Gastrocnemius medialis (tissue), 4 donors: Measurements from ENCODE around the gene STAP1. TPM values are rescaled to one million over a fixed set of nuclear protein-coding genes. Genes with fewer than 3 reads are reported as not detected.

ENCODE experiments used
- ATAC-seq, 2 donors: fragments of 150-250 bp; one replicate each; pipeline ENCODE4 v1.9.1; 2016
- DNase-seq, 2 donors: peaks; one replicate each; pipeline ENCODE4 v3.0.0-alpha.2; 2019
- H3K27ac ChIP-seq, 4 donors: fragments of 200-600 bp; sonication (generic); 1 replicate in 1 of 4; 2 replicates in 3 of 4; pipeline ENCODE4 v1.5.1; 2016 to 2018; ENCODE audit warnings: mild to moderate bottlenecking in 2 of 4, moderate library complexity in 1 of 4
- H3K27me3 ChIP-seq, 3 donors: fragments of 200-600 bp; sonication (generic) in 2 of 3; 1 replicate in 1 of 3; 2 replicates in 2 of 3; pipeline versions ENCODE4 v1.5.1 to v1.6.0; 2016 to 2019; ENCODE audit warnings: mild to moderate bottlenecking in 1 of 3, moderate library complexity in 1 of 3
- H3K36me3 ChIP-seq, 2 donors: fragments of 200-600 bp; sonication (generic) in 1 of 2; one replicate each; pipeline ENCODE4 v1.5.1; 2017 to 2018
- H3K4me1 ChIP-seq, 2 donors: fragments of 200-600 bp; sonication (generic) in 1 of 2; one replicate each; pipeline ENCODE4 v1.5.1; 2016 to 2017; ENCODE audit warnings: mild to moderate bottlenecking in 2 of 2
- H3K4me3 ChIP-seq, 4 donors: fragments of 200-600 bp; sonication (generic) in 3 of 4; 1 replicate in 1 of 4; 2 replicates in 3 of 4; pipeline ENCODE4 v1.5.1; 2016 to 2019; ENCODE audit warnings: mild to moderate bottlenecking in 2 of 4
- H3K9me3 ChIP-seq, 3 donors: fragments of 200-600 bp; sonication (generic) in 2 of 3; 1 replicate in 1 of 3; 2 replicates in 2 of 3; pipeline ENCODE4 v1.5.1; 2016 to 2019
- POLR2A ChIP-seq, 2 donors: fragments of 450-650 bp; IDR thresholded peaks; one replicate each; pipeline ENCODE4 v1.6.1; 2017; ENCODE audit warnings: antibody characterized with exemption in 2 of 2, mild to moderate bottlenecking in 2 of 2, moderate library complexity in 2 of 2
- in situ Hi-C, 4 donors: fragments of 200-750 bp; cut with MboI; loops; one replicate each; pipeline versions ENCODE4 v1.15.0 to v1.8.0; 2017; ENCODE audit warnings: low sequenced_read_pairs in 4 of 4
- intact Hi-C: fragments of 100-400 bp; cut with DNase I; formaldehyde crosslinking; loops from one replicate; pipeline ENCODE4 v1.15.1; 2023; ENCODE audit warnings: low total_unique reads
- total RNA-seq, 4 donors: library from RNA; depleted of rRNA; stranded (reverse); fragments of >200 nt; gene quantifications; one replicate each; pipeline versions ENCODE4 v1.1.0 to v1.2.3, GENCODE V29; 2016
- TF ChIP-seq, protein P1 (sequence below), 5 experiments: fragments of 450-650 bp in 3 of 5; fragments of 200-600 bp in 2 of 5; sonication (generic) in 2 of 5; IDR thresholded peaks in 4 of 5; conservative IDR thresholded peaks in 1 of 5; 1 replicate in 4 of 5; 2 replicates in 1 of 5; pipeline ENCODE4 v1.5.1; 2016 to 2019; ENCODE audit warnings: antibody characterized with exemption in 5 of 5, mild to moderate bottlenecking in 3 of 5, moderate library complexity in 3 of 5

Gene STAP1
- total RNA-seq, 4 donors from 2014 or later = not detected

DNA sequence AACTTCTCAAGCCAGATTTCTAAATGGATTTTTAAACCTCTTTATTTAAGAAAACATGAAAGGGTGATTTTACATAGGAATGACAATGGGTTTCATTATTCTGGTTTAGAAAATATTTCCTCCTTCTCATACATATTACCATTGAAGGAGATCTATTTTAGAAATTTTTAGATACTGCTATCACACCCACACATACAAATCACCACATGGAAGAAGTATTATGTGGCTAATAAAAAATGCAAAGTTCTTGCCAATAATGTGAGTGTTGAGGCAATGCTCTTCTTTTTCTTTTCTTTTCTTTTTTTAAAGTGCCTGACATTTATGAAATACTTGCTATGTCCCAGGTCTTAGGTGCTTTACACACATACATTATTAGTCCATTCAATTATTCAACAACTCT, 6.8 kb downstream of the STAP1 start:
- in situ Hi-C loops (no loop called here), intact Hi-C loops (no loop called here)
- Histone ChIP-seq H3K27ac (no peak overlapping the region), H3K36me3 (no peaks in the 10 kb centered on the region), H3K9me3 (no peaks in the 10 kb centered on the region), H3K4me3 (no peak overlapping the region), H3K27me3 (no peaks in the 10 kb centered on the region), H3K4me1 (no peaks in the 10 kb centered on the region)
- DNase-seq (no peak), ATAC-seq (no peak)
- TF ChIP-seq, protein P1, sequence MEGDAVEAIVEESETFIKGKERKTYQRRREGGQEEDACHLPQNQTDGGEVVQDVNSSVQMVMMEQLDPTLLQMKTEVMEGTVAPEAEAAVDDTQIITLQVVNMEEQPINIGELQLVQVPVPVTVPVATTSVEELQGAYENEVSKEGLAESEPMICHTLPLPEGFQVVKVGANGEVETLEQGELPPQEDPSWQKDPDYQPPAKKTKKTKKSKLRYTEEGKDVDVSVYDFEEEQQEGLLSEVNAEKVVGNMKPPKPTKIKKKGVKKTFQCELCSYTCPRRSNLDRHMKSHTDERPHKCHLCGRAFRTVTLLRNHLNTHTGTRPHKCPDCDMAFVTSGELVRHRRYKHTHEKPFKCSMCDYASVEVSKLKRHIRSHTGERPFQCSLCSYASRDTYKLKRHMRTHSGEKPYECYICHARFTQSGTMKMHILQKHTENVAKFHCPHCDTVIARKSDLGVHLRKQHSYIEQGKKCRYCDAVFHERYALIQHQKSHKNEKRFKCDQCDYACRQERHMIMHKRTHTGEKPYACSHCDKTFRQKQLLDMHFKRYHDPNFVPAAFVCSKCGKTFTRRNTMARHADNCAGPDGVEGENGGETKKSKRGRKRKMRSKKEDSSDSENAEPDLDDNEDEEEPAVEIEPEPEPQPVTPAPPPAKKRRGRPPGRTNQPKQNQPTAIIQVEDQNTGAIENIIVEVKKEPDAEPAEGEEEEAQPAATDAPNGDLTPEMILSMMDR (IDR thresholded peaks at IDR 0.05 in 4 of 5, conservative IDR thresholded peaks at IDR 0.05 in 1 of 5) = no peak
- no peak for TF ChIP-seq POLR2A (IDR thresholded peaks at IDR 0.05)

DNA sequence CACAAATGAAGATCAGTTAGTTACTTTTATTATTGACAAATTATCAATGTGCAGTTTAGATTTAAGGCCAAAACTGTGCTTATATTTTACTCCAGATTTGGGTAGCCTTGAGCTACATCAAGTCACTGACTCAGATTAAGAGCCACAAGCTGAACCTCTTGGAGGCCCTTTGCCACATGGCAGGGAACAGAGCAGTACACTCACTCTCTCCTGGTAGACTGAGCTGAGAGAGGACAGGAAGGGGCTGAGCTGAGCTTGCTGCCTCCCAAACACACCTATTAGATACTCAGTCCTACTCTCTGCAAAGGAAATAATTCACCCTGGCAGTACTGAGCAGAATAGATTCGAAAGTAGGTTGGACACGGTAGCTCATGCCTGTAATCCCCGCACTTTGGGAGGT, 7.8 kb downstream of the STAP1 start:
- intact Hi-C loops (no loop called here), in situ Hi-C loops (no loop called here)
- Histone ChIP-seq H3K27me3 (no peaks in the 10 kb centered on the region), H3K4me3 (no peak overlapping the region), H3K4me1 (no peaks in the 10 kb centered on the region), H3K36me3 (no peaks in the 10 kb centered on the region), H3K27ac (no peak overlapping the region), H3K9me3 (no peaks in the 10 kb centered on the region)
- TF ChIP-seq, protein P1 (IDR thresholded peaks at IDR 0.05 in 4 of 5, conservative IDR thresholded peaks at IDR 0.05 in 1 of 5) = no peak
- no peak for TF ChIP-seq POLR2A (IDR thresholded peaks at IDR 0.05)
- no peak for ATAC-seq
- DNase-seq = no peak

DNA sequence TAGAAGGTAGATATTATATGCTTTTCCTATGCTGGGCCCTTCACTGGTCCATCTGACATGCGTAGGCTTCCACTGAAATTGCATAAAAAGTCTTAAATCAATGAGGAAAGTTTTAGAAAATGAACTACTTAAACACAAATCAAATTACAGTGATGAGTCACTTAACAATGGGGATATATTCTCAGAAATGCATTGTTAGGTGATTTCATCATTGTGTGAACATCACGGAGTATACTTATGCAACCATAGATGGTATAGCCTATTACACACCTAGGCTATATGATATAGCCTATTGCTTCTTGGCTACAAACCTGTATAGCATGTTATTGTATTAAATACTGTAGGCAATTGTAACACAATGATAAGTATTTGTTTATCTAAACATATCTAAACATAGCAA, 10.3 kb downstream of the STAP1 start:
- no peak overlapping the region for H3K4me3 ChIP-seq
- no peak overlapping the region for H3K27ac ChIP-seq
- ATAC-seq = no peak
- TF ChIP-seq POLR2A (IDR thresholded peaks at IDR 0.05) = no peak
- TF ChIP-seq, protein P1 (IDR thresholded peaks at IDR 0.05 in 4 of 5, conservative IDR thresholded peaks at IDR 0.05 in 1 of 5) = no peak
- intact Hi-C loops (no loop called here), in situ Hi-C loops (no loop called here)
- DNase-seq = no peak
- H3K36me3 ChIP-seq = no peaks in the 10 kb centered on the region
- H3K9me3 ChIP-seq = no peaks in the 10 kb centered on the region
- H3K4me1 ChIP-seq = no peaks in the 10 kb centered on the region
- no peaks in the 10 kb centered on the region for H3K27me3 ChIP-seq

DNA sequence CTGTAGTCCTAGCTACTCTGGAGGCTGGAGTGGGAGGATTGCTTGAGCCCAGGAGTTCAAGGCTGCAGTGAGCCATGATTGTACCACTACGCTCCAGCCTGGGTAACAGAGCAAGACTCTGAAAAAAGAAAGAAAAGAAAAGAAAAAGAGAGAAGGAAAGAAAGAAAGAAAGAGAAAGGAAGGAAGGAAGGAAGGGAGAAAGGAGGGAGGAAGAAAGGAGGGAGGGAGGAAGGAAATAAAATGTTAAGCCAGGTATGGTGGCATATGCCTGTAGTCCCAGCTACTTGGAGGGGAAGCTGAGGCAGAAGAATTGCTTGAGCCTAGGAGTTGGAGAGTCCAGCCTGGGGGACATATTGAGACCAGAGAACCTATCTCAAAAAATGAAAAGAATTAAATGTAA, 12.0 kb downstream of the STAP1 start:
- no peaks in the 10 kb centered on the region for H3K4me1 ChIP-seq
- H3K27ac ChIP-seq = no peak overlapping the region
- in situ Hi-C loops (no loop called here), intact Hi-C loops (no loop called here)
- no peaks in the 10 kb centered on the region for H3K27me3 ChIP-seq
- no peak overlapping the region for H3K4me3 ChIP-seq
- H3K36me3 ChIP-seq = no peaks in the 10 kb centered on the region
- no peaks in the 10 kb centered on the region for H3K9me3 ChIP-seq
- no peak for TF ChIP-seq POLR2A (IDR thresholded peaks at IDR 0.05)
- TF ChIP-seq, protein P1 (IDR thresholded peaks at IDR 0.05 in 4 of 5, conservative IDR thresholded peaks at IDR 0.05 in 1 of 5) = no peak
- ATAC-seq (no peak), DNase-seq (no peak)

DNA sequence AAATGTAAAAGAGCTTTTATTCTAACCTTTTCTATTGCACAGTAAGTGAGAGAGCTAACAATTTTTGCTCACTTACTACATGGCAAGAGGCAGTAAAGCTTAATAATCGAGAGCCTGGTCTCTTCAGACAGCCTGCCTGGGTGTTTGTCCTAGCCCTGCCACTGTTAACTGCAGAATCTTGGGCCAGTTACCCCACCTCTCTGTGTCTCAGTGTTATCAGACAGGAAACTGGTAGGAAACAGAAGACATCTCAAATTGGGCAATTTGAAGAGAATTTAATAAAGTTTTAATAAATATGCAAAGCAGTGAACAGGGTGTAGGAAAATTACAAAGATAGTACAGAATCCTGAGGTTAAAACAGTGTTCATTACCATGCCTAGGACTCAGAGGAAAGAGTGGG, 13.4 kb downstream of the STAP1 start:
- Histone ChIP-seq H3K4me1 (no peaks in the 10 kb centered on the region), H3K27me3 (no peaks in the 10 kb centered on the region), H3K36me3 (no peaks in the 10 kb centered on the region), H3K27ac (no peak overlapping the region), H3K9me3 (no peaks in the 10 kb centered on the region), H3K4me3 (no peak overlapping the region)
- in situ Hi-C loops = no loop called here
- no peak for ATAC-seq
- intact Hi-C loops = no loop called here
- TF ChIP-seq POLR2A (IDR thresholded peaks at IDR 0.05) = no peak
- TF ChIP-seq, protein P1 (IDR thresholded peaks at IDR 0.05 in 4 of 5, conservative IDR thresholded peaks at IDR 0.05 in 1 of 5) = no peak
- no peak for DNase-seq
